Loucy (cell line): Measurements from ENCODE around the gene GPX6.

Experiments used
- H2AFZ ChIP-seq: fragments of 200-600 bp; sonication (generic); 2 replicates; pipeline ENCODE4 v1.6.0; 2016; ENCODE audit warnings: antibody characterized with exemption, mild to moderate bottlenecking, low read length, moderate library complexity
- H3F3A ChIP-seq: fragments of 200-600 bp; 2 replicates; pipeline ENCODE4 v1.6.0; 2016; ENCODE audit warnings: antibody characterized with exemption, low read depth, mild to moderate bottlenecking
- H3K27me3 ChIP-seq: fragments of 200-600 bp; sonication (generic); 2 replicates; pipeline ENCODE4 v1.6.1; 2014; ENCODE audit warnings: low read length, mild to moderate bottlenecking; ENCODE audit not compliant: insufficient read depth, poor library complexity, severe bottlenecking
- H3K36me3 ChIP-seq: fragments of 200-600 bp; sonication (generic); 2 replicates; pipeline ENCODE4 v1.6.1; 2016; ENCODE audit warnings: low read length; ENCODE audit not compliant: insufficient read depth
- H3K4me1 ChIP-seq: fragments of 200-600 bp; sonication (generic); 2 replicates; pipeline ENCODE4 v1.5.1; 2014; ENCODE audit warnings: low read length, mild to moderate bottlenecking; ENCODE audit not compliant: insufficient read depth, poor library complexity, severe bottlenecking
- H3K4me2 ChIP-seq: fragments of 200-600 bp; sonication (generic); 2 replicates; pipeline ENCODE4 v1.6.0; 2014; ENCODE audit warnings: antibody characterized with exemption, low read length, low read depth, mild to moderate bottlenecking; ENCODE audit not compliant: poor library complexity, severe bottlenecking
- H3K4me3 ChIP-seq: fragments of 200-600 bp; sonication (generic); 2 replicates; pipeline ENCODE4 v1.5.1; 2014; ENCODE audit warnings: low read length, mild to moderate bottlenecking, mixed read lengths; ENCODE audit not compliant: poor library complexity, severe bottlenecking
- H3K79me2 ChIP-seq: fragments of 200-600 bp; sonication (generic); 2 replicates; pipeline ENCODE4 v1.6.1; 2014; ENCODE audit warnings: low read length; ENCODE audit not compliant: insufficient read depth
- H3K9ac ChIP-seq: fragments of 200-600 bp; sonication (generic); 2 replicates; pipeline ENCODE4 v1.6.0; 2014; ENCODE audit warnings: mild to moderate bottlenecking, low read depth, low read length, moderate library complexity; ENCODE audit not compliant: poor library complexity, severe bottlenecking
- H3K9me2 ChIP-seq: fragments of 200-600 bp; sonication (generic); replicated peaks from 2 replicates; pipeline ENCODE4 v1.6.1; 2016; ENCODE audit warnings: low read depth, low read length, mixed read lengths
- H3K9me3 ChIP-seq: fragments of 200-600 bp; sonication (generic); 2 replicates; pipeline ENCODE4 v1.6.1; 2014; ENCODE audit warnings: mild to moderate bottlenecking, antibody characterized with exemption, low read length, low read depth; ENCODE audit not compliant: insufficient read depth
- H4K20me1 ChIP-seq: fragments of 200-600 bp; sonication (generic); 2 replicates; pipeline ENCODE4 v1.6.0; 2014; ENCODE audit warnings: antibody characterized with exemption, low read length, mild to moderate bottlenecking; ENCODE audit not compliant: insufficient read depth, poor library complexity, severe bottlenecking
- CTCF ChIP-seq: fragments of 200-600 bp; sonication (generic); conservative IDR thresholded peaks from 2 replicates; pipeline ENCODE4 v1.5.1; 2014; ENCODE audit warnings: mild to moderate bottlenecking, antibody characterized with exemption, low read length
- EZH2phosphoT487 ChIP-seq: fragments of 200-600 bp; IDR thresholded peaks from 2 replicates; pipeline ENCODE4 v1.6.1; 2018; ENCODE audit warnings: antibody characterized with exemption, mild to moderate bottlenecking, moderate library complexity, borderline replicate concordance

The GPX6 gene

GRCh38 chr6:28501259-28501658, 14.3 kb downstream of the GPX6 start:
- no peaks in the 10 kb centered on the region for H3K79me2 ChIP-seq
- H3K9ac ChIP-seq = no peak overlapping the region
- no peaks in the 10 kb centered on the region for H4K20me1 ChIP-seq
- H2AFZ ChIP-seq = no peak overlapping the region
- H3K9me3 ChIP-seq = no peaks in the 10 kb centered on the region
- no peaks in the 10 kb centered on the region for H3K27me3 ChIP-seq
- no peaks in the 10 kb centered on the region for H3F3A ChIP-seq
- H3K4me3 ChIP-seq = no peak overlapping the region
- H3K36me3 ChIP-seq = no peaks in the 10 kb centered on the region
- H3K9me2 ChIP-seq = no peaks in the 10 kb centered on the region
- no peak for TF ChIP-seq EZH2phosphoT487
- no peak for TF ChIP-seq CTCF
- no peaks in the 10 kb centered on the region for H3K4me1 ChIP-seq
- no peak overlapping the region for H3K4me2 ChIP-seq

- no peaks in the 10 kb centered on the region for H3K4me1 ChIP-seq
- no peaks in the 10 kb centered on the region for H3K27me3 ChIP-seq
- TF ChIP-seq CTCF (no peak), EZH2phosphoT487 (no peak)
- H4K20me1 ChIP-seq = no peaks in the 10 kb centered on the region
- H3K9me3 ChIP-seq = no peaks in the 10 kb centered on the region
- H3K79me2 ChIP-seq = no peaks in the 10 kb centered on the region
- H3K4me3 ChIP-seq = no peak overlapping the region
- H2AFZ ChIP-seq = no peak overlapping the region; the same call in 1 of the 2 replicates
- H3K9me2 ChIP-seq = no peaks in the 10 kb centered on the region
- no peak overlapping the region for H3K9ac ChIP-seq
- no peaks in the 10 kb centered on the region for H3K36me3 ChIP-seq
- no peak overlapping the region for H3K4me2 ChIP-seq
- no peaks in the 10 kb centered on the region for H3F3A ChIP-seq
Observed at GRCh38 chr6:28497893-28498292, 17.7 kb downstream of the GPX6 start.

GRCh38 chr6:28497306-28497705, 18.3 kb downstream of the GPX6 start:
- TF ChIP-seq EZH2phosphoT487 = no peak
- no peak for TF ChIP-seq CTCF
- no peak overlapping the region for H3K4me2 ChIP-seq
- no peaks in the 10 kb centered on the region for H3K36me3 ChIP-seq
- H3K9me2 ChIP-seq = no peaks in the 10 kb centered on the region
- no peaks in the 10 kb centered on the region for H3K4me1 ChIP-seq
- H3K27me3 ChIP-seq = no peaks in the 10 kb centered on the region
- no peak overlapping the region for H3K9ac ChIP-seq
- H3F3A ChIP-seq = no peaks in the 10 kb centered on the region
- H3K9me3 ChIP-seq = no peaks in the 10 kb centered on the region
- no peak overlapping the region for H3K4me3 ChIP-seq
- no peaks in the 10 kb centered on the region for H4K20me1 ChIP-seq
- no peaks in the 10 kb centered on the region for H3K79me2 ChIP-seq
- H2AFZ ChIP-seq = no peak overlapping the region; the same call in 1 of the 2 replicates
